ENCODE results near the gene KCNK1.

DNA sequence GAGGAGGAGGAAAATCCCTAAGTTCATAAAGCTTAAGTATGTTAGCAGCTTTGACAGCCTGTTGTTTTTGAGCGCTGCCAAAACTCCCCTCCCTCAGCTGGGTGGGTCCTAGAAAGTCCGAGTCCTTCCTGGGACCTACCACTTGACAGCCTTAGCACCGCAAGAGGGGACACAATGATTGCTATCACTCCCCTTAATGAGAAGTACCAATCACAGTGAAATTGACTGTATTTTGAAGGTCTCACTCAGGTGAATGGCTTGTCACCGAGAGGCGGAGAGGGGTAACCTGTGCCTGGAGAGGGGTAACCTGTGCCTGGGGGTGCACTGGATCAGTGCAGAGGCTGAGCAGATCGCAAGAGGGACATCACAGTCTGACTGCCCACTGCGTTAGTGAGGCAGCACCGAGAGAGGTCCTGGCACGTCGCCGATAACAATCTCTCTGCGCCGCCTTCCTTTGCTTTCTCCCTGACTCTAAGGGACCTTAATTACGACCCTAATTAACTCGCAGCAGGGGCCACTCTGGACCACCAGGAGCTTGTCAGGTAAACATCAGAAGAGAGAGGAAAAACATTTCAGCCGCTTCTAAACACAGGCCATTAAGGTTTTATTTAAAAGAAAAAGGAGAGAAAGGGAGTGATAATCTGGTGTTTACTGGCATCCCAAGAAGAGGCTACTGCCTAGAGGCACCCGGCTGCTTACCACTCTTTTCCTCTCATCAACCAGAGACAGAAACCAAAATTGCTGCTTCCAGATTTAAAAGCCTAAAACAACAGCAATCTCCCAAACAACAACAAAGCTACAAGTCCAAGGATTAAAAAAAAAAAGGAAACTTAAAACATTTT, 25.7 kb upstream of the KCNK1 start:
- TF ChIP-seq, protein P1, sequence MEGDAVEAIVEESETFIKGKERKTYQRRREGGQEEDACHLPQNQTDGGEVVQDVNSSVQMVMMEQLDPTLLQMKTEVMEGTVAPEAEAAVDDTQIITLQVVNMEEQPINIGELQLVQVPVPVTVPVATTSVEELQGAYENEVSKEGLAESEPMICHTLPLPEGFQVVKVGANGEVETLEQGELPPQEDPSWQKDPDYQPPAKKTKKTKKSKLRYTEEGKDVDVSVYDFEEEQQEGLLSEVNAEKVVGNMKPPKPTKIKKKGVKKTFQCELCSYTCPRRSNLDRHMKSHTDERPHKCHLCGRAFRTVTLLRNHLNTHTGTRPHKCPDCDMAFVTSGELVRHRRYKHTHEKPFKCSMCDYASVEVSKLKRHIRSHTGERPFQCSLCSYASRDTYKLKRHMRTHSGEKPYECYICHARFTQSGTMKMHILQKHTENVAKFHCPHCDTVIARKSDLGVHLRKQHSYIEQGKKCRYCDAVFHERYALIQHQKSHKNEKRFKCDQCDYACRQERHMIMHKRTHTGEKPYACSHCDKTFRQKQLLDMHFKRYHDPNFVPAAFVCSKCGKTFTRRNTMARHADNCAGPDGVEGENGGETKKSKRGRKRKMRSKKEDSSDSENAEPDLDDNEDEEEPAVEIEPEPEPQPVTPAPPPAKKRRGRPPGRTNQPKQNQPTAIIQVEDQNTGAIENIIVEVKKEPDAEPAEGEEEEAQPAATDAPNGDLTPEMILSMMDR (IDR thresholded peaks at IDR 0.05; ENCODE audit: low read length): no peak
- TF ChIP-seq EZH2 (optimal IDR thresholded peaks at IDR 0.05; ENCODE audit: low read depth, low read length): no peak

All from MM.1S (cell line).